Dedifferentiated amniotic fluid mesenchymal stem cell (primary cell): ENCODE data around the gene RFX5.
"Not testable (repeated sequence)": the region's sequence is repeated elsewhere in the genome, so short reads cannot be mapped to it uniquely, and the experiment has no call there.

Experiments
- DNase-seq: peaks from one replicate; pipeline ENCODE4 v3.0.0-alpha.2; 2016; ENCODE audit errors: extremely low spot score

Gene RFX5

DNA sequence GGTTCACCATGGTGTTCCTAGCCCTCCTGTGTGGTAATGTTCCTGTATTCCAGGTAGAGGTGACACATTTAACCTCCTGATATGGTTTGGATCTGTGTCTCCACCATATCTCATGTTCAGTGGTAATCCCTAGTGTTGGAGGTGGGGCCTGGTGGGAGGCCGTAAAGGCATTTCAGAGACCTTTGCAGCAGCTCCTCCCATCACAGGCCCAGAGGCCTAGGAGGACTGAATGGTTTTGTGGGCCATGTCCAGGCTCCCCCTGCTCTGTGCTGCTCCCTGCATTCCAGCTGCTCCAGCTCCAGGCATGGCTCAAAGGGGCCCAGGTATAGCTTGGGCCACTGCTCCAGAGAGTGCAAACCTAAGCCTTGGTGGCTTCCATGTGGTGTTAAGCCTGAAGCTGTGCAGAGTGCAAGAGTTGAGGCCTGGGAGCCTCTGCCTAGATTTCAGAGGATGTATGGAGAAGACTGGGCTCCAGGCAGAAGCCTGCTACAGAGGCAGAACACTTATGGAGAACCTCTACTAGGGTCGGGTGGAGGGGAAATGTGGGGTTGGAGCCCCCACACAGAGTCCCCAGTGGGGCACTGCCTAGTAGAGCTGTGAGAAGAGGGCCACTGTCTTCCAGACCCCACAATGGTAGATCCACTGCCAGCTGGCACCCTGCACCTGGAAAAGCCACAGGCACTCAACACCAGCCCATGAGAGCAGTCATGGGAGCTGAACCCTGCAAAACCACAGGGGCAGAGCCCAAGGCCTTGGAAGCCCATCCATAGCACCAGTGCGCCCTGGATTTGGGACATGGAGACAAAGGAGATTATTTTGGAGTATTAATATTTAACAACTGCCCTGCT lies 15.5 kb upstream of the RFX5 start:
- DNase-seq = no peak

DNA sequence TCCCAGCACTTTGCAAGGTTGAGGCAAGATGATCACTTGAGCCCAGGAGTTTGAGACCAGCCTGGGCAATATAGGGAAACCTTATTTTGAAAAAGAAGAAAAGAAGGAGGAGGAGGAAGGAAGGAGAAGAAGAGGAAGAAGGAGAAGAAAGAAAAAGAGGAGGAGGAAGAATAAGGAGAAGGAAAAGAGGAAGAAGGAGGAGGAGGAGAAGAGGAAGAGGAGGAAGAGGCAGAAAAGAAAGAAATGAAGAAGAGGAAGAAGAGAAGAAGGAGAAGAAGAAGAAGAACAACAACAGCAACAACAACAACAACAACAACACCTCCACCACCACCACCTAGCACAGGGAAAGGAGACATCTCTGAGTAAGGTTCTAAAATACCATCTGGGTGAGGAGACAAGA lies 14.8 kb upstream of the RFX5 start:
- no peak for DNase-seq

- DNase-seq = no peak
These were observed 9.6 kb upstream of the RFX5 start for GRCh38 chr1:151356696-151357095.

GRCh38 chr1:151352021-151352718 lies 5.1 kb upstream of the RFX5 start:
- DNase-seq = no peak

- not testable (repeated sequence) for DNase-seq
These were observed 3.3 kb upstream of the RFX5 start for GRCh38 chr1:151350323-151350722.

DNA sequence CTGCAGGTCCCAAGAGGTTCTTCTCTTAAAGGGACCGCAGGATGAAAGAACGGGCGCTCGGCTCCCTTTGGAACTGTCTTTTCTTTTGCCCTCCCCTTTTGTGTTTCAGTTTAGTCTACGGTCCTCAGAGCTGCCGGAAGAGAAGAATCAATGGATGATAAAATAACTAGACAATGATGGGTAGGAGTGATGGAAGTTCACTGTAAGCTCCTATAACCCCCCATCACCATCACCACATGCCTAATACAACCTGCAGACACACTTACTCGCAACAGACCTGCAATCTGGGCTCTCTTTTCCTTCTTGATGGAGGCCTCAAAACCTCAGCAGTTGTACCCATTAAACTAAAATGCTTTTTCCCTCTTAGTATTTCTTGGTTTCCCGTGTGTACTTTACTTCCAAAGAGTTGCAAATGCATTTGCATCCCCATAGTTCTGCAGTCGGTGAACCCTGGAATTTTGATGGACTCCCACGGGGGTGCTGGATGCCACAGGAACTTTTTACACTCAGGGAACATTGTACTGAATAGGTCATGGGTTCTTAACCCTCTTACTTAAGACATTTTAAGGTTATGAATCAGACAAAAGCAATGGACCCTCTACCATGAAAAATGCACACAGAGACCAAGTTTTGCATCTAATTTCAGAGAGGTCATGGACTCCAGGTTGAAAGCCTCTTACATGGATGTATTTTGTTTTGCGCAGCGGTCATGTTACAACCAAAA lies 633 bp upstream of the RFX5 start:
- no peak for DNase-seq

DNA sequence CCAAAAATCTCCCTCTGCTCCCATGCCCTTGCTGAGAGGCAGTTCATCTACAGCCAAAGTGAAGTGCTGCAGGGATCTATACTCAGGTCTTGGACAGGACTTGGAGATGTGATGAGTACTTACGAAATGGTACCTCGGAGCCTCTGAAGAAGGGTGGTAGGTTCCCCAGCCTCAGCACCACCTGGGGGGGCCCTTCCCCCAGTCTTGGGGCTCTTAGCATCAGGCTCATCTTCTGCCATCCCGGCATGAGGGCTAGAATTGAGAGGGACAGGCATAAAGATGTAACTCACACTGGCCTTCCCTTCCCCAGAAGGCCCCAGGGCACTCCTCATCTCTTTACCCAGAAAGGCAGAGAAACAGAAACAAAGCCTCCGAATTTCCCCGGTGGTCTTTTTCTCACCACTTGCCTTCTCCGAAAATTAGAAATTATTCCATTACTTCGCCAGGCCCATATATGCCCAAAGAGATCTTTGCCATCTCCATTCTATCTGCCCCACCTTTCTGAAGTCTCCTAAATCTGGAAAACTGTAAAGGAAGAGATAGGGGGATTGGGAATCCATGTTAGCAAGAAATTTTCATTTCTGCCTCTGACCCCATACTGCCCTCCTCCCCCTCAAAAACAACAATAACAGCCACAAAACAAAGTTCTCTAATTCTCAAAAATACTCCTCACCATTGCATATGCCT lies 827 bp downstream of the RFX5 start:
- DNase-seq = no peak

GRCh38 chr1:151344291-151344690 lies 2.8 kb downstream of the RFX5 start:
- DNase-seq = no peak

- DNase-seq = no peak
These were observed 3.5 kb downstream of the RFX5 start for GRCh38 chr1:151343587-151343986.

GRCh38 chr1:151342569-151342968 lies 4.5 kb downstream of the RFX5 start:
- DNase-seq = no peak

- no peak for DNase-seq
These were observed 5.0 kb downstream of the RFX5 start for GRCh38 chr1:151342021-151342420.

DNA sequence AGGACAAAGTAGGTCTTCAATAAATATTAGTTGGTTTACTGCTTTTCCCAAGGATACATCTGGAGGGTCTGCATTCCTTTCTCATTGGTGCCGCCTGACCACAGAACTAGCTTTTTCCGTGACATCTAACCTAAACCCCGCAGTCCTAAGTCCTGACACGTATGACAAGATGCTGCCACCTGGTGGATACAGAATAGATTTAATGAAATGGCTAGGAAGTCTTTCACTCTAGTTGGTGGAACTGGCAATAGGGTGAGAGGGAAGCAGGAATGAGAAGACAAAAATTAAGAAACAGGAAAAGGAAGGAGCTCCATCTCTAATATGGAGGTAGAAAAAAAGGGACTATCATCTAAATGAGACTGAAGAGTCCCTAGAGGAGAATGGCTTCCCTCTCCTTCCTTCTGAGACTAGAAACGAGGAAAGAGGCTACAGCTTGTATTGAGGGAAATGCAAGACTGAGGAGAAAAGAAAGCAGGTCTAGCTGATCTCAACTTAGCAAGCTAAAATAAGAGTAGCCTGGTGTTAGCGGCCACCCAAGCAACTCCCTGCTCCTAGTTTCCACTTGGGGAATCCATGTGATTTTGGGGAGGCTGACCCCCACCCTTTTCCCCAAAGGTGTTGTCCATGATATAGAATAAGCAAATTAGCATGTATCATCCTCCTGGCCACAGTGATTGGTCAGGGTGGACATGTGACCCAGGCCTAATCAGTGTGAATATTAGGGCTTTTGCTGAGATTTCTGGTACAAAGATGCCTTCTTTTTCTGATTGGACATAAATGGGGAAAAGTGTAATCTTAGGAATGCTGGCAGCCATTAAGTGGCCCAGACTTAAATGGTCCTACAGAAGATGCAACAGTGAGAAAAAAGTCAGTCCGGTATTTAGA lies 5.9 kb downstream of the RFX5 start:
- peak; percentile 87 for DNase-seq

- DNase-seq = no peak
These were observed 10.5 kb downstream of the RFX5 start for GRCh38 chr1:151336556-151336955.

DNA sequence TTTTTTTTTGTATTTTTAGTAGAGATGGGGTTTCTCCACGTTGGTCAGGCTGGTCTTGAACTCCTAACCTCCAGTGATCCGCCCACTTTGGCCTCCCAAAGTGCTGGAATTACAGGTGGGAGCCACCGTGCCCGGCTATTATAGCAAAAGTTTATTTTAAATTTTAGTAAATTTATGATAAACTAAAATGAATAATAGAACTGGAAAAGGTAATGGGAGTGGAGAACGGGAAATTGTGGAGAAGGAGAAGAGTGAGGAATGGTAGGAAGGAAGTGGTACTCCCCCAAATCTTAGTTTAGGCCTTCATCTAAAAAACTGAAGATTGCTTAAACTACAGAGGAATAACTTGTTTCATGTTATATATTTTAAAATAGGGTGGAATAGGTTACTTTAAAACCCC lies 12.2 kb downstream of the RFX5 start:
- no peak for DNase-seq

GRCh38 chr1:151327903-151328674 lies 19.0 kb downstream of the RFX5 start:
- DNase-seq = no peak

DNA sequence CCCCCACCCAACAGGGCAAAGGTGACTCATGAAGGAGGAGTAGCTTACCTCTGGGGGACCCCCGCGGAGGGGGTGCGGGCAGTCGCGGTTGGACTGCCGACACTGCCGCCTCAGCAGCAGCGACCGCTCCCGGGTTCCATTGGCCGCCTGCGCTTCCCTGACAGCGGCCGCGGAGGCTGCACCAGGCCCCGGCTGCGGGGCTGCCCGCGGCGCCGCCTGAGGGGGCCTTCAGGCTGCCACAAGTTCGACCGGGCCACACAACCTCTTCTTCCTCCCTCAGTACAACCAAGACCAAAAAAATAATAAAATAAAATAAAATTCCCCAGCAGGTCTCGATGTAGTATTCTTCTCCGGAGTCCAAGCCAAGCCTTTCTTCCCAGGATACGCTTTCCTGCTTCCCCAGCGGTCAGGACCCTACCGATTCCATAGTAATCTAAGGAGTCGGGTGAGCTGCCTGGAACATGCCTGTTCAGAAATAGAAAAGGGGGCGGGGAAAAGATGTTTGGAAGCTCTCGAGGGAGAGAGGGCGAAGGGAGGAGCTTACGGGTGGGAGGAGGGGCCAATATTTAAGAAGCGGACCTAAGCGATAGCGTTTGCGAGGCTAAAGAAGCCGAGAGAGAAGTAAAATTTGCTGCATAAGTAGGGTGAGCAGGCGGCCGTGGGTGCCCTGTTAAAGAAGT lies 19.7 kb downstream of the RFX5 start, which contains the start of gene PI4KB:
PI4KB (minus strand) TSS at position 194 of the 680 bp plus-strand sequence. CDS start 10,935 bp downstream, outside the sequence.
- peak; percentile 99 for DNase-seq

DNA sequence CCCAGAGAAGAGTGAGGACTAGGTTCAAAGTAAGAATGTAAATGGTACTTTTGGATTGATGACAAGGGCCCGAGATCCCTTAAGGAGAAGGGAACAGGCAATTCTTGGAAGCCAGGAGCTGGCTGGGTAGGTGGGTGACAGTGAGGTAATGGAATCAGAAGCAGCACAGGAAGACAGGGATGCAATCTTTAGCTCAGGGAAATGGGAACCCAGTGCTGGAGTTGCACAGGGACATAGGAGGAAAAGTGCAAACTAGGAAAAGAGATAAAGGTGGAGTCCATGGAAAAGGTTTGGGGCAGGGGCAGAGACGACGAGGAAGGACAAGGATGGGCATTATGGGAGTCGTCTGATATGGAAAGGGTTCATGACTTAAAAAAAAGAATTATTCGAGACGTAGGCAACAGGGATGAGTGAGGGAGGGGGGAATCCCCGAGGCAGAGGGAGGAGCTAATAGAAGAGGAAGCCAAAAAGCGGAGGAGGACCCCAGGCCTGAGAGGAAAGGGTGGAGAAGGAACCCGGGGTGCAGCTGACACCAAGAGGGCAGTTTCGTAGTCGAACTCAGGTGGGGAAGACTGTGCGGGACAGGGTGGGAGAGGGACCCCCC lies 20.3 kb downstream of the RFX5 start:
- DNase-seq = peak; percentile 46

DNA sequence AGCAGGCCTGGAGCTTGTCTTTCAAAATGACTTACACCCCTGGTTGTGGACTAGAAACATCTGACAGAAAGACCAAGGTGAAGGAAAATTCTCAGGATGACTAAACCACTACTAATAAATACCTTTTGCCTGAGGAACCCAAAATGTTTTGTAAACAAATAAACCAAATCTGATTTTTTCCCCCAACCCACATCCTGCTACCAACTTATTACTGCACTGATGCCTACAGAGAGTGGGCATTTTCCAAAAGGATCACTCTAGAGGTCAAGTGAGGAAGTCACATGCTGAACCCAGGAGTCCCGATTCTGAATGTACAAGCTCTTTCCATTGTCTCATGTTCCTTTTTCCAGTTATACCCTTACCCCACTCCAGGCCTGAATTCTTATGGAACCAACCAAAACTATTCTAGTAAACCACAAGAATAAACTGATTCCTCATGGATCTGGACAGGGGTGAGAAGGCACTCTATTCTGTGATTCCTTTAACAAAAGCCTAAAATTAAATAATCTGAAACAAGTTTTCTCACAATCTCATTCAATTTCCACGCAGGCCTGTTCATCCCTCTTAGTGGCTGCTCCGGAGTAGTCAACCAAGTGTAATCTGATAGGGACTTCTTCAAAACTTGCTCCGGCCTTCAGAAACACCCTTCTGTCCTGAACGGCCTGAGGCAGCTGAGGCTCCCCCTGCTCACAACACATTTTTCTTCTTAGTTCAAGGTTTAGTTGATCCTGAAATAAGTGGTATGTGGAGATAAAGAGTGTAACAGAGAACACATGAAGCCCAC lies 21.2 kb downstream of the RFX5 start:
- DNase-seq = no peak
